ENCODE data around the gene PRPSAP2.
"Not testable (repeated sequence)": the region's sequence is repeated elsewhere in the genome, so short reads cannot be mapped to it uniquely, and the experiment has no call there.

The PRPSAP2 gene

DNA sequence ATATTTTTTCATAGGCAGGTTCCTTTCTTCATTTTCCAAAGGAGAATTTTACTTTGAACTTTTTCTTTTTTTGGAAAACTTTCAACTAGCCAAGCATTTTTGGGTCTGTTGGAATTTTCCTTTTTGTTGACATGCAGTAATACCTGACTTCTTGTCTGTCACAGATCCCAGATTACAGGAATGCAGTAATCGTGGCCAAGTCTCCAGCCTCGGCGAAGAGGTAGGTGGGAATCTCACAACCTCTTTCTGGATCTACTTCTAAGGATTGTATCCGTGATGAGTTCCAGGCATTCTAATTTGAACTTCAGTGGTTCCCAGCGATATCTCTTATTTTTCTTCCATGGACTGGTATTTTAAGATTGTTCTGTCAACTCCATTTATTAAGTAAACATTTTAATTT, 31.7 kb downstream of the PRPSAP2 start:
- DNase-seq, result no peak

DNA sequence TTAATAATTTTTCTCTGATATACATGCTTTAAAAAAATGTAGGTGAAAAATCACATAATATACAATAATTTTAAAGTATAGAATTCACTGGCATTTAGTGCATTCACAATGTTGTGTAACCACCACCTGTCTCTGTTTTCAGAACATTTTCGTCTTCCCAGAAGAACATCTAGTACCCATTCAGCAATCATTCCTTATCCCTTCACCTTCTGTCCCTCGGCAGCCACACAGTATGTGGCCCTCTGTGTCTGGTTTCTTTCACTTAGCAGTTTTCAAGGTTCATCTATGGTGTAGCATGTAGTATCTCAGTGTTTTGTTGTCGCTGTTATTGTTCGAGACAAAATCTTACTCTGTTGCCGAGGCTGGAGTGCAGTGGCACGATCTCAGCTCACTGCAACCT, 33.6 kb downstream of the PRPSAP2 start:
- DNase-seq, result no peak

DNA sequence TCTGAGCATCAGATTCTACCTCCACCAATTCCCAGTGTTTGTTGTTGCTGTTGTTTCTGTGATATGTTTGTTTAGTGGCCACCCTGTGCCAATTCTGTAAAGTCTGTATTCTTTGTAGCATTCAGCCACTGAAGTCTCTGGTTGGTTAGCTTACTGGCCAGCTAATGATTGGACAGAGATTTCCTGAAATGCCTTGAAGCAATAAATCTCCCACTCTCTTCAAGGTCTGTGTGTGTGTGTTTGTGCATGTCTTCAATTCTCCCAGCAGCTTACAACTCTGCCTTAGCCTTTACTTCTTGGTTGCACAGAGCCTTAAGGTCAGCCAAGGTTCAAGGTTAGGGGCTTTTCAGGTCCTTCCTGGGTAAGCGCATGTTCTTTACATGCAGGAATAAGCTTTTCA, 38.2 kb downstream of the PRPSAP2 start:
- DNase-seq, result no peak

DNA sequence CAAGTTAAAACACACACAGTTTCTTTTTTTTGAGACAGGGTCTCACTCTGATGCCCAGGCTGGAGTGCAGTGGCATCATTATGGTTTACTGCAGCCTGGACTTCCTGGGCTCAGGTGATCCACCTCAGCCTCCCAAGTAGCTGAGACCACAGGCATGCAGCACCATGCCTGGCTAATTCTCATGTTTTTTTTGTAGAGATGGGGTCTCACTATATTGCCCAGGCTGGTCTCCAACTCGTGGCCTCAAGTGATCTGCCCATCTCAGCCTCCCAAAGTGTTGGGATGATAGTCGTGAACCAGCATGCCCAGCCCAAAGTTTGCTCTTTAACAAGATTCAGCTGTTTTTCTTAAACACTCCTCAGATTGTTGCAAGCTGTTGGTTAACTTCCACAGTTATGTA, 39.0 kb downstream of the PRPSAP2 start:
- DNase-seq, result no peak

DNA sequence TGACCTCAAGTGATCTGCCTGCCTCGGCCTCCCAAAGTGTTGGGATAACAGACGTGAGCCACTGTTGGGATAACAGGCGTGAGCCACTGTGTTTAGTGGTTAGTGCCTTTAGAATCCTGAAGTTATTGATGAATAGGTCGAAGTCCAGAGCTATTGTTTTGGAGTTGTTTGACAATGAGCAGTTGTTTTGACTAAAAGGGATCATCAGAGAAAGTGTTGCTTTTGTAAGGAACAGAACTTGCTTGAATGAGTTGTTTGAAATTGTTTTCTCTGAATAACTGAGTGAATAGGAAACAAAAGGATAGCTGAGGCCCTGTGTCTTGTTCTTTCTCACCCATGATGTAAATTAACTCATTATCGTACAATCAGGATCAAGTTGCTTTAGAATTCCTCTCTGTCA, 46.6 kb downstream of the PRPSAP2 start:
- no peak for DNase-seq

DNA sequence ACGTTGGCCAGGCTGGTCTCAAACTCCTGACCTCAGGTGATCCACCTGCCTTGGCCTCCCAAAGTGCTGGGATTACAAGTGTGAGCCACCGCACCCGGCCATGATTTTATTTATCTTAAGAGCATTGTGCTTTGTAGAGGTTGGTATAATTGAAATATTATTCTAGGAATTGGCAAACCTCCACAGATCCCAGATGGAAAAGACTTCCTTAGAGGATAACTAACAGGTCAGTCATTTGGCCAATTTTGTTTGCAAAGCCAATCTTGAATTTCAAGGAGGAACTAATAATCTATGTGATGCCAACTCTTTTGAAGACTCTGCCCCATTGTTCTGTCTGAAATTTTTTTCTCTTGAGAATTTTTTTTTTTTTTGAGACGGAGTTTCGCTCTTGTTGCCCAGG, 47.3 kb downstream of the PRPSAP2 start:
- DNase-seq, result no peak

DNA sequence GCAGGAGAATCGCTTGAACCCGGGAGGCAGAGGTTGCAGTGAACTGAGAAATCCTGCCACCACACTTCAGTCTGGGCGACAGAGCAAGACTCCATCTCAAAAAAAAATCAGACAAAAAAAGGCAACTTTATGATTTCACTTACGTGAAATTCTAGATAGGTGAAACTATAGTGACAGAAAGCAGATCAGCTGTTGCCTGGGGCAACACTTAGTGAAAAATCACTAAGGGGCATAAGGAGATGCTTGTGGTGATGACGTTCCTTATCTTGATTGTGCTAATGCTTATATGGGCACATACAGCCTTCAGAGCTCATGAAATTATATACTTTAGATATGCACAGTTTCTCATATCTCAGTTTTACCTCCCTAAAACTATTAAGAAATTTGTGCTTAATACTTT, 52.4 kb downstream of the PRPSAP2 start:
- no peak for DNase-seq

DNA sequence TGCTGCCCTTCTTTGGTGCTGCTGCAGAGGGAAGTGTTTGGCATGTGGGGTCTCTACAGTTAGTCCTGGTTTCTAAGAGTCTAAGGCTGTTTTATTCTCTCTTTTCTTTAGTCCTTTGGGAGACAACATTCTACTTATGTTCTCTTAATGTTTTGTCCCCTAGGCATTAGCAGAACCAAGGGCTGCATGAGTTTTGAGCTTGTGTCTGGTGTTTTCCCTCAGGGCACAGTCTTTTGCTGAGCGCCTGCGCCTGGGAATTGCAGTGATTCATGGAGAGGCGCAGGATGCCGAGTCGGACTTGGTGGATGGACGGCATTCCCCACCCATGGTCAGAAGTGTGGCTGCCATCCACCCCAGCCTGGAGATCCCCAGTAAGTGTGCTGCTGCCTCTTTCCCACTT, 53.0 kb downstream of the PRPSAP2 start:
- DNase-seq, result no peak

DNA sequence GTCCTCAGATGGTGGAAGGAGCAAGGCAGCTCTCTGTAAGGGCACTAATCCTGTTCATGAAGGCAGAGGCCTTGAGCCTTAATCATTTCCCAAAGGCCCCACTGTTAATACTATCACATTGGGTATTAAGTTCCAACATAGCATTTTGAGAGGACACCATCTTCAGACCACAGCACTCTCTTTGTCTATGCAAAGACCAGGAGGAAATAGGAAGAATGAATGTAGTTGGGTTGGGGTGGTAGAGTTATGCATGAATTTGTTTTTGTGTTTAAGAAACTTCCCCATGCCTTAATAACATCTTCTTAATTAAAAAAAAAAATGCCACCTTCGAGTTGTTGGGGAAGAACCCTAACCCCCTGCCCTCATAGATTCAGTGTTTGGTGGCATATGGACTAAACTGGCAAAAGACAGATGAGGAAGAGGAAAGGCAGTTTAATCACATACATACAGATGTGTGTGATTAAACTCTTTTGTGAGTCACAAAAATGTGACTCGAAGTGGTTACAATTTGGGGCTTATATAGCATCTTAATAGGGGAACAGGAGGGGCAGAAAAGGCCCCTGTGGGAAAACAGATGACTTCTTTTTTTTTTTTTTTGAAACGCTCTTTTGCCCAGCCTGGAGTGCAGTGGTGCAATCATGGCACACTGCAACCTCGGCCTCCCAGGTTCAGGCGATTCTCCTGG, 59.0 kb downstream of the PRPSAP2 start:
- DNase-seq, result no peak

DNA sequence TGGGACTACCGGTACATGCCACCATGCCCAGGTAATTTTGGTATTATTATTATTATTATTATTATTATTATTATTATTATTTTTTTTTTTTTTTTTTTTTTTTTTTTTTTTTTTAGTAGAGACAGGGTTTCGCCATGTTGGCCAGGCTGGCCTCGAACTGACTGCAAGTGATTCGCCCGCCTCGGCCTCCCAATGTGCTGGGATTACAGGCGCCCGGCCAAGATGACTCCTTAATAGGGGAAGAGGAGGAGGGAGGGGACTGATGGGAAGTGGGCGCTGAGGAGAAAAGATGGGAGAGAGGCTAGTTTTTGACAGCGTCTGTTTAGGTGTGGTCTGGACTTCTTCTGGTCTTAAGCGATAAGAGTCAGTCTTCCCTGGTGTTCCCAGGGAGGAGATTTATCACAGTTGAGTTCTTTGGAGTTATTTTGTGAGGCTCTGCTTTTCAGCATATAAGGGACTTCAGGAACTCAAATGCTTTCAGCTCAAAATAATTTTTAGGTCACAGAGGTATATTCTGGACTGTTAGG, 59.6 kb downstream of the PRPSAP2 start:
- DNase-seq, result no peak

DNA sequence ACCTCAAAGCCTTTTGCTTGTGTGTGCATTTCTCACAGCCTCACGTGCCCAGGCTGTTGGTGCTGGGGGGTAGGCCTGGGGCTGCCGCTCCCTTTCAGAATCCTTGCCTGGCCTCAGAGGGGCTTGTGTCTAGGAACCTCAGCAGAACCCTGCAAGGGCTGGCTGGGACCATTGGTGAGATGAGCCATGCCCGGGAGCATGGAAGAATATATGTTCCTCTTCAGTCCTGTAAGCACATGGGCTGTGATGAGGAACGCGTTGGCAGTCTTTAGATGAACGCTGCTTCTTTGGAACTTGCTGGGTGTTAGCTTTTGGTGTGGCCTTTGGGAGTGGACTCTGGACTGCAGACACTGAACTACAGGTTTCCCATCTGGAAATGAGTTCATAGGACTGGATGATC, 62.0 kb downstream of the PRPSAP2 start:
- DNase-seq, result no peak

DNA sequence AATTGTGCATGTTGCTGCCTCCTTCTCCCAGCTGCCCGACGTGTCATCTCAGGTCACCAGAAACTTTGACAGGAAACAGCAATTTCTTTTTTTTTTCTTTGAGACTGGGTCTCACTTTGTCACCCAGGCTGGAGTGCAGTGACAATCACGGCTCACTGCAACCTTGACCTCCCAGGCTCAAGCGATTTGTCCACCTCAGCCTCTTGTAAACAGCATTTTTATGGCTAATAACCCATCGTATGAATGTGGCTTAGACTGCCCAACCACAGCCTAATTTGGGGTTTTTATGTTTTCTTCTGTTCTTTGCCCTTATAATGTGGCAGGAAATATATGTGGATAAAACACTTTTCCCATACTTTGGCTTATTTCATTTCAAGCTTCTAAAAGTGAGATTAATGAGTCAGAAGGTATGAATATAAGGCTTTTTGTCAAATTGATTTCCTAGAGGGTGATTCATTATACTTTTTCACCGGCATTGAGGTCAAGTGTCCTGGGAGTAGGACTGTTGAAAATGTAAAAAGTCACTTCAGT, 63.0 kb downstream of the PRPSAP2 start:
- no peak for DNase-seq

DNA sequence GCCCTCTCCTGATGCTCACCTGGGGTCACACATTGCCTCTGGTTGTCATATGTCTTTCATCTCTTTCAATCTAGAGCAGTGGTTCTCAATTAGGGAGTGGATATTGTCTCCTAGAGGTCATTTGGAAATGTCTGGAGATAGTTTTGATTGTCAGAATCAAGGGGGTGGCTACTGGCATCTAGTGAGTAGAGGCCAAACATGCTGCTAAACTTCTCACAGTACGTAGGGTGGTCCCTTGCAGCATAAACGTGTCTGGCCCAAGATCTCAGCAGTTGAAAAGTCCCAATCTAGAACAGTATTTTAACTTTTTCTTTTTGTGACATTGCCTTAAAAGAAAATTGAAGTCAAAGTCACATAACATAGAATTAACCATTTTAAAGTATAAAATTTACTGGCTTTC, 63.6 kb downstream of the PRPSAP2 start:
- no peak for DNase-seq

DNA sequence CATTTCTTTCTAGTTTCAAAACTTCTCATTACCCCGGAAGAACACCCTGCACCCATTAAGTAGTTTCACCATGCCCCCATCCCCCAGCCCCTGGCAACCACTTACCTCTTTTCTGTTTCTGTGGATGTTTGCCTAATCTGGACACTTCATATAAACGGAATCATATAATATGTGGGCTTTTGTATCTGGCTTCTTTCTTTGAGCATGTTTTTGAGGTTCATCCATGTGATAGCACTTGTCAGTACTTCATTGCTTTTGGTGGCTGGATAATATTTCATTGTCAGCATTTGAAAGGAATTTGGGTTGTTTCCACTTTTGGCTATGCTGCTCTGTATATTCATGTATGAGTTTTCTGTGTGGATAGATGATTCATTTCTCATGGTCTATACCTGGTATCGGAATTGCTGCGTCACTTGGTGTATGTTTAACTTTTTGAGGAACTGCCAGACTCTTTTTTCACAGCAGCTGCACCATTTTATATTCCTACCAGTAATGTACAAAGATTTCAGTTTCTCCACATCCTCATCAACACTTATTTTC, 64.1 kb downstream of the PRPSAP2 start:
- DNase-seq, result no peak

DNA sequence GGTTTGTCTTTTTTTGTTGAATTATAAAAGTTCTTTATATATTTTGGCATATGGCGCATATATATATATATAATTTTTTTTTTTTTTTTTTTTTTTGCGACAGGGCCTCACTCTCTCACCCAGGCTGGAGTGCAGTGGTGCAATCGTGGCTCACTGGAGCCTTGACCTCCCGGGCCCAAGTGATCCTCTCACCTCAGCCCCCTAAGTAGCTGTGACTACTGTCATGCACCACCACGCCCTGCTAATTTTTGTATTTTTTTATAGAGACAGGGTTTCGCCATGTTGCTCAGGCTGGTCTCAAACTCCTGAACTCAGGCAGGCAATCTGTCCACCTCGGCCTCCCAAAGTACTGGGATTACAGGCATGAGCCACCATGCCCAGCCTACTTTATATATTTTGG, 64.7 kb downstream of the PRPSAP2 start:
- DNase-seq, result not testable (repeated sequence)

DNA sequence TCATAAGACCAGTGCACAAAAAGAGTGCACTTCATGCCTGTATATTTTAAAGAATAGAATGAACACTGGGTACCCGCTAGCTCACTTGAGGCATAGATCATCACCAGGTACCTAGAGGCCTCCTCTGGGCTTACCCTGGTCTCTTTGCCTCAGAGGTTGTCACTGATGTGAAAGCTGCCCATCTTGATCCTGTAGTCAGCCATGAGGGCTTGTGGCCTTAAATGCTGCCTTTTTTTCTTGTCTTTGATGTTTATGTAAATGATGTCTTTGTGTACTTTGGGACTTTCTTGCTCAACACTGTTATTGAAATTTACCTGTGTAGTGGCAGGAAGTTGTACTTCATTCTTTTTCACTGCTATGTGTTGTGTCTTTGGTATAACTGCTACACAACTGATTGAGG, 67.3 kb downstream of the PRPSAP2 start:
- DNase-seq, result no peak

DNA sequence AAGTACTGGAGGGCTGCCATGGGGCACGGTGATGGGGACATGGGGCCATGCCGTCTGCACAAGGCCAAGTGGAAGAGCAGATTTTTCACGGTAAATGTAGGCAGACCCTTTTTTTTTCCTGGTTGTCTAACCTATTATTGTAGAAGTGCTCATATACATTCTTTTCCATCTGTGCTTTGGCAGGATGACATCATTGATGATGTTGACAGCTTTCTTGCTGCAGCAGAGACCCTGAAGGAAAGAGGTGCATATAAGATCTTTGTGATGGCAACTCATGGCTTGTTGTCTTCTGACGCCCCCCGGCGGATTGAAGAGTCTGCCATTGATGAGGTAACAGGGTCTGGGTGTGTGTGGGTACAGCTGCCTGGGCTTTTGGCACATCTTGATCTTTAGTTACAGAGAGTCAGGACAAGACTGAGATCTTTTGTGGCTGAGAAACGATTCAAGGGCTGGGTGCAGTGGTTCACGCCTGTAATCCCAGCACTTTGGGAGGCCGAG, 70.7 kb downstream of the PRPSAP2 start:
- DNase-seq, result no peak

DNA sequence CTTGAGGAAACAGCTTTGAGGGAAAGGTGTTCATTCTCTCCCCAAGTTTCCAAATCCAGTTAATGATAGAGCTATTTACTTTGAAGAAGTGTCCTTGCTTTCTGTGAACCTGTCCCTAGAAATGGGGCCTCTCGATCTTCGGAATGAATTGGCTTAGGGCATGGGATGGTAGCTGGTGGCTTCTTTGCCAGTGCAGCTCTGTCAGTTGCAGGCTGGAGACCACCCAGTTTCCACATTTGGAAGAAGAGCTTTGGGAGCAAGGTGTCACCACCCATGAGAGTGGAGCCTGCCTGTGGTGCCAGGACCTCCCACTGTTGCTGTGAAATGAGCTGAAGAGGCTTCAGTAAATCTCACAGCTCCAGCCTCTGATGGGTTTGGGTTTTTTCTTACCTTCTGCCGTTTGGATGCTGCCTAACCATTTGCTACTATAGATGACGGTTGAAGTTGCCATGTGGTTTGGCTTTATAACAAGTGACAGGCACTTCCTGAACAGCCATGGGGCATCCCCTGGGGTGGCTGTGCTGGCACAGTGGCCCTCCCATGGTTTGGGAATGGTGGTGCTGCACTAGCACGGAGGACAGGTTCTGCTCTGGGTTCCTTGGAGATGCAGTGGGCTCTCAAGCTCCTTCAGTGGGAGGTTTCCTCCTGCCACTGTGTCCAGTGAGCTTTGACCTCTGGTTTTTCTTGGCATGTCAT, 74.6 kb downstream of the PRPSAP2 start:
- no peak for DNase-seq

DNA sequence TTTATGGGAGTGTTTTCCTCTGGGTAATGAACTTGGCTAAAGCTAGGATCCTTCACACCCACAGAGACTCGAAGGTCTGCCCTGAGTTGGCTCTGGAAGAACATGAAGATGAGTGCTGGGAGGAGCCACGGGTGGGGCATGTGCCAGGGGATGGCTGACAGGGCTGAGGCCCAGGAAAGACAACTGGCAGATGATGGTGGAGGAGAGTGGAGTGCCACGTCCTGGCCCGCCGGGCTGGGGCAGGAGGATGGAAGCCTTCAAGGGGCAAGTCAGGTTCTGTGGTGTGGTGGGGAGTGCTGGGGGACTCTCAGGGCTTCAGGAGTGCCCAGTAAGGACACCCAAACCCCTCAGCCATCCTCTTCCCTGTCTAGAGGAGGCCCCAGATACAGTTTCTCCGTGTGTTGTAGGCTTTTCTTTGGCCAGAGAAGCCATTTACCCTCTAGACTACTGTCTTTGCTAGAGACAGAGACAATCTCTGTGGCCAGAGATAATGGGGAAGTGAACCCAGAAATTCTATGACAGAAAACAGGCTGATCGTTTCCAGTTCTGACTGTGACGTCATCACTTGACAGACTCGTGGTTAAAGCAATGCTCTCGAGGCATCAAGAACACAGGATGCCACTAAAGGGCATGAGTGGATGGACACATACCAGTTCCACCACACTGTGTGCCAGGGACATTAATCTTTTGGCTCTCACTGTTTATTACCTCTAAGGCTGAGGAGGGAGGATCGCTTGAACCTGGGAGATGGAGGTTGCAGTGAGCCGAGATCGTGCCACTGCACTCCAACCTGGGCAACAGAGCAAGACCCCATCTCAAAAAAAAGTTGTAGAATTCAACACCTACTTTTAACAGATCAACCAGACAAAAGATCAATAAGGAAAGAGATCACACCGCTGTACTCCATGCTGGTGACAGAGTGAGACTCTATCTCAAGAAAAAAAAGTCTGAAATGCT, 75.4 kb downstream of the PRPSAP2 start:
- no peak for DNase-seq

DNA sequence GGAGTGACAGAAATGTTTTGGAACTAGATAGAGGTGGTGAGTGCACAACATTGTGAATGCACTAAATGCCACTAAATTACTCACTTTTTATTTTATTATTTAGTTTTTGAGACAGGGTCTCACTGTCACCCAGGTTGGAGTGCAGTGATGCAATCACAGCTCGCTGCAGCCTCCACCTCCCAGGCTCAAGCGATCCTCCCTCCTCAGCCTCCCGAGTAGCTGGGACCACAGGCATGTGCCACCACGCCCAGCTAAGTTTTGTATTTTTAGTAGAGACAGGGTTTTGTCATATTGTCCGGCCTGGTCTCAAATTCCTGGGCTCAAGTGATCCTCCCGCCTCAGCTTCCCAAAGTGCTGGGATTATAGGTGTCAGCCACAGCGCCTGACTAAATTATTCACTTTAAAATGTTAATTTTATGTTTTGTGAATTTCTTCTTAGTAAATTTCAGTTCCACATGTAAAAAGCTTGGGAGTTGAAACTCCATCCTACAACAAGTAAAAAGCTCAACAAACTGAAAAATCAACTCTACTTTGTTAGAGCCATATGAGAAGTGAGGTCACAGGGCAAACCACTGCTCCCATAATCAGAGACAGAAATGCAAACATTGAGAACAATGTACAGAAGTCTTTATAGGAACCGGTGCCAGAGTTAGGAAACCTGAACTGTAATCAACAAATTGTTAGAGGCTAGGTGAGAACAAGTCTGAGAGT, 80.2 kb downstream of the PRPSAP2 start:
- DNase-seq, result no peak

DNA sequence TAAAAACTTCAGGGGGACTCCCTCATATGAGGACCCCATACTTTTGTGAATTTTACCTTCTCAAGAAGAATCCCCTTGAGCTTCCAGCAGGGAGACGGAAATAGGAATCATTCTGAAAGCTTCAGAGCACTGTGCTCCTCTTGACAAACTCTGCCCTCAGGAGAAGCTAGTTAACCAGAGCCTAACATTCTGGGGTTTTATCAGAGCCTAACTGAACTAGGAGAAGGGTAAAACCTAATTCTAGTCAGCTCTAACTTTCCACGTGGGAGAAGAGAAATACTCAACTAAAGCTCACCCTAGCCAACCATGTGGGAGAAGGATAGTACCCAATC, 80.7 kb downstream of the PRPSAP2 start:
- no peak for DNase-seq

DNA sequence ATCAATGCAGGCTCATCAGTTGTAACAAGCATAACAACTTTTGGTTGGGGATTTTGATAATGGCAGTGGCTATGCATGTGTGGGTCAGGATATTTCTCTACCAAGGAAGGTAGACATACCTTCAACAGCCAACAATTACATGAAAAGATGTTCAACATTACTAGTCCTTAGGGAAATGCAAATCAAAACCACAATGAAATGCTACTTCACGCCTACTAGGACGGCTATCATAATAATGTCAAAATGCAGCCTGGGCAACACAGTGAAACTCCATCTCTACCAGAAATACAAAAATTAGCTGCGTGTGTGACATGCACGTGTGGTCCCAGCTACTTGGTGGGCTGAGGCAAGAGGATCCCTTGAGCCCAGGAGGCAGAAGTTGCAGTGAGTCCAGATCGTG, 86.7 kb downstream of the PRPSAP2 start:
- DNase-seq, result no peak

All from stimulated activated CD4-positive, alpha-beta T cell treated with anti-CD3 and anti-CD28 coated beads, Interleukin-4, amount 100 ng/mL, for 1 hour (primary cell).